Smooth muscle cell (in vitro differentiated cells): ENCODE measurements around the gene SSC4D. TPM values are rescaled to one million over a fixed set of nuclear protein-coding genes. Genes with fewer than 3 reads are reported as not detected.

Experiments
- DNase-seq: peaks from one replicate; lab custom pipeline; 2025; ENCODE audit not compliant: unreplicated experiment; lab: John Stamatoyannopoulos, UW
- H2AFZ ChIP-seq: fragments of 200-600 bp; sonication (generic); 2 replicates; pipeline ENCODE4 v1.6.0; 2016; ENCODE audit warnings: antibody characterized with exemption, low read depth, mild to moderate bottlenecking
- H3F3A ChIP-seq: fragments of 200-600 bp; sonication (generic); 2 replicates; pipeline ENCODE4 v1.6.0; 2017; ENCODE audit warnings: antibody characterized with exemption, low read depth
- H3K27ac ChIP-seq: fragments of 200-600 bp; sonication (generic); 2 replicates; pipeline ENCODE4 v1.5.1; 2016; ENCODE audit warnings: low read depth, mild to moderate bottlenecking
- H3K27me3 ChIP-seq: fragments of 200-600 bp; sonication (generic); 2 replicates; pipeline ENCODE4 v1.6.1; 2016; ENCODE audit warnings: low read depth, mild to moderate bottlenecking
- H3K36me3 ChIP-seq: fragments of 200-600 bp; sonication (generic); 2 replicates; pipeline ENCODE4 v1.5.1; 2016; ENCODE audit warnings: low read depth
- H3K4me1 ChIP-seq: fragments of 200-600 bp; sonication (generic); 2 replicates; pipeline ENCODE4 v1.5.1; 2016; ENCODE audit warnings: low read depth
- H3K4me2 ChIP-seq: fragments of 200-600 bp; sonication (generic); 2 replicates; pipeline ENCODE4 v1.6.0; 2016; ENCODE audit warnings: mild to moderate bottlenecking
- H3K4me3 ChIP-seq: fragments of 200-600 bp; sonication (generic); 2 replicates; pipeline ENCODE4 v1.5.1; 2016; ENCODE audit warnings: mild to moderate bottlenecking
- H3K79me2 ChIP-seq: fragments of 200-600 bp; sonication (generic); 2 replicates; pipeline ENCODE4 v1.6.0; 2016; ENCODE audit warnings: low read depth, mild to moderate bottlenecking
- H3K9ac ChIP-seq: fragments of 200-600 bp; sonication (generic); 2 replicates; pipeline ENCODE4 v1.6.0; 2016; ENCODE audit warnings: low read depth
- H3K9me3 ChIP-seq: fragments of 200-600 bp; sonication (generic); replicated peaks from 2 replicates; pipeline ENCODE4 v1.5.1; 2016; ENCODE audit warnings: low read depth
- H4K20me1 ChIP-seq: fragments of 200-600 bp; sonication (generic); 2 replicates; pipeline ENCODE4 v1.6.0; 2016; ENCODE audit warnings: low read depth
- CTCF ChIP-seq: fragments of 200-600 bp; sonication (generic); IDR thresholded peaks from 2 replicates; pipeline ENCODE4 v1.5.1; 2017; ENCODE audit warnings: borderline replicate concordance, mild to moderate bottlenecking, antibody characterized with exemption; ENCODE audit not compliant: insufficient read depth, poor library complexity, severe bottlenecking
- WGBS: methylation state at CpG from one replicate; pipeline ENCODE4 v1.1.7; 2016; ENCODE audit warnings: low lambda C conversion rate; 5-methylcytosine and 5-hydroxymethylcytosine counted together
- polyA plus RNA-seq: library from polyadenylated mRNA; unstranded; fragments of >200 nt; fragmentation: Nextera tagmentation; extraction: Ambion mirVana; gene quantifications from 2 replicates; pipeline ENCODE4 v1.2.1, GENCODE V29; 2016
- total RNA-seq: library from RNA; depleted of rRNA; stranded (reverse); fragments of >200 nt; gene quantifications from 2 replicates; pipeline ENCODE4 v1.2.3, GENCODE V29; 2014

SSC4D gene
- total and polyA plus RNA-seq, 2 experiments from 2014 or later = 2.2 to 2.3 TPM

- H3K4me2 ChIP-seq = no peak overlapping the region
- peak overlapping the region; percentile 45 for H3K27ac ChIP-seq
- no peaks in the 10 kb centered on the region for H3K9me3 ChIP-seq
- H3K9ac ChIP-seq = no peak overlapping the region
- H4K20me1 ChIP-seq = peaks cover 99% of the 10 kb centered on the region
- peaks cover 3% of the 10 kb centered on the region for H3K36me3 ChIP-seq
- no peaks in the 10 kb centered on the region for H3K4me1 ChIP-seq
- TF ChIP-seq CTCF = no peak
- H2AFZ ChIP-seq = no peak overlapping the region
- H3K79me2 ChIP-seq = peaks cover 99% of the 10 kb centered on the region
- no peak overlapping the region for H3K4me3 ChIP-seq
- peaks cover 6% of the 10 kb centered on the region for H3F3A ChIP-seq
- no peak for DNase-seq
- H3K27me3 ChIP-seq = no peaks in the 10 kb centered on the region
- WGBS = 91% methylated on average over 3 of the region's 3 CpGs
Observed at GRCh38 chr7:76340617-76341131, 68.8 kb downstream of the SSC4D start.

Other genes starting within 250 kb of the SSC4D start
- gene SRRM3, start 207.8 kb downstream of the SSC4D start, total RNA-seq = 2.7 and 3.6 TPM in 2 replicates
- gene SRRM3, start 207.8 kb downstream of the SSC4D start, polyA plus RNA-seq = 10.9 and 12.5 TPM in 2 replicates
- 374 and 484 TPM in 2 replicates for gene HSPB1, start 107.0 kb downstream of the SSC4D start, total RNA-seq
- gene HSPB1, start 107.0 kb downstream of the SSC4D start, polyA plus RNA-seq = 1,842 and 2,006 TPM in 2 replicates
- gene YWHAG, start 50.7 kb downstream of the SSC4D start, total RNA-seq = 132 and 142 TPM in 2 replicates
- 17.6 and 21.1 TPM in 2 replicates for gene YWHAG, start 50.7 kb downstream of the SSC4D start, polyA plus RNA-seq
- gene ZP3, start 15.3 kb upstream of the SSC4D start, total RNA-seq = 1.3 TPM in 1 of 2 replicates, not detected in the other
- gene ZP3, start 15.3 kb upstream of the SSC4D start, polyA plus RNA-seq = 1.6 TPM in 1 of 2 replicates, not detected in the other
- 7.9 and 9.8 TPM in 2 replicates for gene DTX2, start 52.0 kb upstream of the SSC4D start, total RNA-seq
- gene DTX2, start 52.0 kb upstream of the SSC4D start, polyA plus RNA-seq = 12.5 and 20.7 TPM in 2 replicates
- gene UPK3B, start 100.9 kb upstream of the SSC4D start, total RNA-seq = not detected in 2 replicates
- 1.1 TPM in 1 of 2 replicates, not detected in the other for gene UPK3B, start 100.9 kb upstream of the SSC4D start, polyA plus RNA-seq
- not detected in 2 replicates for gene SPDYE16, start 133.6 kb upstream of the SSC4D start, total RNA-seq
- gene SPDYE16, start 133.6 kb upstream of the SSC4D start, polyA plus RNA-seq = 0.71 TPM in 1 of 2 replicates, not detected in the other
- 0.45 TPM in 1 of 2 replicates, not detected in the other for gene POMZP3, start 217.6 kb upstream of the SSC4D start, total RNA-seq
- gene POMZP3, start 217.6 kb upstream of the SSC4D start, polyA plus RNA-seq = 7.3 and 7.4 TPM in 2 replicates